ENCODE data around the gene ABLIM3. TPM values are rescaled to one million over a fixed set of nuclear protein-coding genes. Genes with fewer than 3 reads are reported as not detected.

Gene ABLIM3
- total and polyA plus RNA-seq, 9 of the 15 experiments (the other 6 are each of a cell fraction or from before 2014, with no cell fraction given) = 0.03 to 0.38 (median 0.11) TPM

DNA sequence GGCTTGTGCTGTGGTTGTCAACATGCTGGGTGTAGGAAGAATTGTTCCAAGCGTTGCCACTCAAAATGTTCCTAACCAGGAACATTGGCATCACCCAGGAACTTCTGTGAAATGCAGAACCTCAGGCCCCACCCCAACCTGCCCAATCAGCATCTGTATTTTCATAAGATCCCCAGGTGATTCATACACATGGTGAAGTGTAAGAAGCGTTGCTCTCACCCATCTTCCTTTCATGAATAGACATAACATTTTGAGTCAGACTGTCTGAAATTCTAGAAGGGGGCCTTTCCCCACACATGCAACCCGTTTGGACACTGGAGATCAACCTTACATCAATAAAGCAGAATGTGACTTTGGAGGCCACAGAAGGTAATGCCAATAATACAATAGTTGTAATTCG is 121.0 kb downstream of the ABLIM3 start (continued):
- TF ChIP-seq, protein P1, sequence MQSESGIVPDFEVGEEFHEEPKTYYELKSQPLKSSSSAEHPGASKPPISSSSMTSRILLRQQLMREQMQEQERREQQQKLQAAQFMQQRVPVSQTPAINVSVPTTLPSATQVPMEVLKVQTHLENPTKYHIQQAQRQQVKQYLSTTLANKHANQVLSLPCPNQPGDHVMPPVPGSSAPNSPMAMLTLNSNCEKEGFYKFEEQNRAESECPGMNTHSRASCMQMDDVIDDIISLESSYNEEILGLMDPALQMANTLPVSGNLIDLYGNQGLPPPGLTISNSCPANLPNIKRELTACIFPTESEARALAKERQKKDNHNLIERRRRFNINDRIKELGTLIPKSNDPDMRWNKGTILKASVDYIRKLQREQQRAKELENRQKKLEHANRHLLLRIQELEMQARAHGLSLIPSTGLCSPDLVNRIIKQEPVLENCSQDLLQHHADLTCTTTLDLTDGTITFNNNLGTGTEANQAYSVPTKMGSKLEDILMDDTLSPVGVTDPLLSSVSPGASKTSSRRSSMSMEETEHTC (IDR thresholded peaks at IDR 0.05) = no peak
- TF ChIP-seq ESRRB (CRISPR knock-in tag; IDR thresholded peaks at IDR 0.05; ENCODE audit: borderline replicate concordance) (no peak), ELF4 (CRISPR knock-in tag; IDR thresholded peaks at IDR 0.05) (no peak), NFRKB (IDR thresholded peaks at IDR 0.05; ENCODE audit: low read depth) (no peak), SPI1 (IDR thresholded peaks at IDR 0.05; ENCODE audit: borderline replicate concordance, low read depth, low read length) (no peak), EZH2 (IDR thresholded peaks at IDR 0.05; ENCODE audit: borderline replicate concordance, low read depth, low read length) (no peak), RAD21 (CRISPR knock-in tag; conservative IDR thresholded peaks at IDR 0.05 in 1 of 2, IDR thresholded peaks at IDR 0.05 in 1 of 2) (no peak), TBL1XR1 (IDR thresholded peaks at IDR 0.05; ENCODE audit: low read length in 2 of 2) (no peak), NUFIP1 (IDR thresholded peaks at IDR 0.05; ENCODE audit: partially characterized antibody) (no peak), ZNF134 (CRISPR knock-in tag; conservative IDR thresholded peaks at IDR 0.05) (no peak)
- TF ChIP-seq, protein P2, sequence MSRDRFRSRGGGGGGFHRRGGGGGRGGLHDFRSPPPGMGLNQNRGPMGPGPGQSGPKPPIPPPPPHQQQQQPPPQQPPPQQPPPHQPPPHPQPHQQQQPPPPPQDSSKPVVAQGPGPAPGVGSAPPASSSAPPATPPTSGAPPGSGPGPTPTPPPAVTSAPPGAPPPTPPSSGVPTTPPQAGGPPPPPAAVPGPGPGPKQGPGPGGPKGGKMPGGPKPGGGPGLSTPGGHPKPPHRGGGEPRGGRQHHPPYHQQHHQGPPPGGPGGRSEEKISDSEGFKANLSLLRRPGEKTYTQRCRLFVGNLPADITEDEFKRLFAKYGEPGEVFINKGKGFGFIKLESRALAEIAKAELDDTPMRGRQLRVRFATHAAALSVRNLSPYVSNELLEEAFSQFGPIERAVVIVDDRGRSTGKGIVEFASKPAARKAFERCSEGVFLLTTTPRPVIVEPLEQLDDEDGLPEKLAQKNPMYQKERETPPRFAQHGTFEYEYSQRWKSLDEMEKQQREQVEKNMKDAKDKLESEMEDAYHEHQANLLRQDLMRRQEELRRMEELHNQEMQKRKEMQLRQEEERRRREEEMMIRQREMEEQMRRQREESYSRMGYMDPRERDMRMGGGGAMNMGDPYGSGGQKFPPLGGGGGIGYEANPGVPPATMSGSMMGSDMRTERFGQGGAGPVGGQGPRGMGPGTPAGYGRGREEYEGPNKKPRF (IDR thresholded peaks at IDR 0.05; ENCODE audit: low read depth, low read length) = no peak

Measured in K562 (cell line).